ENCODE data around the gene LVRN. TPM values are rescaled to one million over a fixed set of nuclear protein-coding genes. Genes with fewer than 3 reads are reported as not detected.

LVRN gene
- total RNA-seq, 4 donors from 2014 or later: 0.67 to 4.7 (median 2.2) TPM

GRCh38 chr5:116037236-116037822, 75.1 kb downstream of the LVRN start:
- Histone ChIP-seq H3K27me3 (no peaks in the 10 kb centered on the region), H3K4me3 (replicated peaks in 1 of 3) (no peak overlapping the region), H3K4me1 (no peaks in the 10 kb centered on the region), H3K27ac (no peak overlapping the region), H3K36me3 (no peaks in the 10 kb centered on the region), H3K9me3 (no peaks in the 10 kb centered on the region)
- intact Hi-C loops (cut with DNase I): no loop called here
- no peak for TF ChIP-seq POLR2A (IDR thresholded peaks at IDR 0.05)
- no peak for TF ChIP-seq CTCF (IDR thresholded peaks at IDR 0.05)
- no peak for DNase-seq
- 73 to 79% methylated on average over 3 of the region's 3 CpGs for WGBS, 2 donors

DNA sequence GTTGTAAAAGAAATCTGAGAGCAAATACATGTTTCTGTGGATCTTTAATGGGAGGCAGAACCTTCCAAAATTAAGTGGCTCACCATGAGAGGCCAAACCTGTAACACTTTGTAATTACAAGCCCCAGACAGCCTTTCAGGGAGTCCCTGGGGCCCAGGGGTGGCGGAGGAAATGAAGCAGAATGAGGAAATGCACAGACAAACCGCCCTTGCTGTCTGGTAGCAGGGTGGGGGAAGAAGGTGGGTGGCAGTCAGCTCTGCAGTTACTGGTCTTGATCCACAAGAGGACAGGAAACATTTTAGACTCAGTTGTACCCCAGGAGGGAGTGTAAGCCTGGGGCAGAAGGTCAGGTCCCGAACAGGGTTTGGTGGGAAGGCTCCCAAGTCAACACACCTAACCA, 76.5 kb downstream of the LVRN start:
- no peak overlapping the region for H3K4me3 ChIP-seq (replicated peaks in 1 of 3)
- H3K27ac ChIP-seq: no peak overlapping the region
- H3K36me3 ChIP-seq: no peaks in the 10 kb centered on the region
- no peaks in the 10 kb centered on the region for H3K9me3 ChIP-seq
- H3K27me3 ChIP-seq: no peaks in the 10 kb centered on the region
- 68 to 76% methylated on average over 3 of the region's 3 CpGs for WGBS, 2 donors
- no peak for TF ChIP-seq CTCF (IDR thresholded peaks at IDR 0.05)
- TF ChIP-seq POLR2A (IDR thresholded peaks at IDR 0.05): no peak
- intact Hi-C loops (cut with DNase I): no loop called here
- DNase-seq: no peak
- H3K4me1 ChIP-seq: no peaks in the 10 kb centered on the region

GRCh38 chr5:116042375-116042774, 80.1 kb downstream of the LVRN start:
- no peaks in the 10 kb centered on the region for H3K9me3 ChIP-seq
- intact Hi-C loops (cut with DNase I): no loop called here

GRCh38 chr5:116044073-116044472, 81.8 kb downstream of the LVRN start:
- H3K27me3 ChIP-seq: no peaks in the 10 kb centered on the region
- no peak for TF ChIP-seq POLR2A (IDR thresholded peaks at IDR 0.05)
- TF ChIP-seq CTCF (IDR thresholded peaks at IDR 0.05): no peak
- H3K4me3 ChIP-seq (replicated peaks in 1 of 3): no peak overlapping the region
- no peaks in the 10 kb centered on the region for H3K4me1 ChIP-seq
- intact Hi-C loops (cut with DNase I): no loop called here
- no peak overlapping the region for H3K27ac ChIP-seq
- H3K9me3 ChIP-seq: no peaks in the 10 kb centered on the region
- H3K36me3 ChIP-seq: no peaks in the 10 kb centered on the region
- WGBS, 2 donors: 82% methylated on average over 3 of the region's 3 CpGs
- DNase-seq: no peak

More at GRCh38 chr5:116042375-116042774, 80.1 kb downstream of the LVRN start:
- TF ChIP-seq POLR2A (IDR thresholded peaks at IDR 0.05) (no peak), CTCF (IDR thresholded peaks at IDR 0.05) (no peak)
- no peaks in the 10 kb centered on the region for H3K4me1 ChIP-seq
- H3K36me3 ChIP-seq: no peaks in the 10 kb centered on the region
- no peaks in the 10 kb centered on the region for H3K27me3 ChIP-seq
- DNase-seq: no peak
- H3K4me3 ChIP-seq (replicated peaks in 1 of 3): no peak overlapping the region
- no peak overlapping the region for H3K27ac ChIP-seq

GRCh38 chr5:116045821-116046220, 83.5 kb downstream of the LVRN start:
- Histone ChIP-seq H3K27ac (no peak overlapping the region), H3K4me1 (no peaks in the 10 kb centered on the region), H3K36me3 (no peaks in the 10 kb centered on the region), H3K27me3 (no peaks in the 10 kb centered on the region), H3K4me3 (replicated peaks in 1 of 3) (no peak overlapping the region), H3K9me3 (no peaks in the 10 kb centered on the region)
- TF ChIP-seq POLR2A (IDR thresholded peaks at IDR 0.05) (no peak), CTCF (IDR thresholded peaks at IDR 0.05) (no peak)
- intact Hi-C loops (cut with DNase I): no loop called here
- 85% methylated on average over 2 of the region's 2 CpGs for WGBS, 2 donors
- DNase-seq: no peak
